Endothelial cell of umbilical vein (primary cell): ENCODE data around the gene CLIP2.
"Not testable (repeated sequence)": the region's sequence is repeated elsewhere in the genome, so short reads cannot be mapped to it uniquely, and the experiment has no call there.

Experiments
- CTCF ChIP-seq, 2 donors: IDR thresholded peaks; 1 replicate in 1 of 2; 2 replicates in 1 of 2; pipeline ENCODE4 v1.5.1; 2011; ENCODE audit warnings: low read length in 2 of 2, mild to moderate bottlenecking in 2 of 2, moderate library complexity in 2 of 2, control low read depth in 1 of 2, inconsistent platforms in 1 of 2, low read depth in 1 of 2; ENCODE audit not compliant: insufficient read depth in 1 of 2; ENCODE audit errors: extremely low read depth in 1 of 2
- POLR2A ChIP-seq: IDR thresholded peaks from 2 replicates; pipeline ENCODE4 v1.6.1; 2012; ENCODE audit warnings: low read depth, mild to moderate bottlenecking, control low read depth, low read length

GRCh38 chr7:74322892-74323291 is 33.7 kb downstream of the CLIP2 start:
- not testable (repeated sequence) for TF ChIP-seq POLR2A; CTCF (IDR thresholded peaks at IDR 0.05; ENCODE audit: extremely low read depth in 1 of 2, insufficient read depth in 1 of 2, low read depth in 1 of 2, low read length in 2 of 2)
